ENCODE results near the gene HS3ST5. TPM values are rescaled to one million over a fixed set of nuclear protein-coding genes. Genes with fewer than 3 reads are reported as not detected.

HS3ST5 gene
- total RNA-seq, 1 experiment from 2014 or later: 14.4 TPM

DNA sequence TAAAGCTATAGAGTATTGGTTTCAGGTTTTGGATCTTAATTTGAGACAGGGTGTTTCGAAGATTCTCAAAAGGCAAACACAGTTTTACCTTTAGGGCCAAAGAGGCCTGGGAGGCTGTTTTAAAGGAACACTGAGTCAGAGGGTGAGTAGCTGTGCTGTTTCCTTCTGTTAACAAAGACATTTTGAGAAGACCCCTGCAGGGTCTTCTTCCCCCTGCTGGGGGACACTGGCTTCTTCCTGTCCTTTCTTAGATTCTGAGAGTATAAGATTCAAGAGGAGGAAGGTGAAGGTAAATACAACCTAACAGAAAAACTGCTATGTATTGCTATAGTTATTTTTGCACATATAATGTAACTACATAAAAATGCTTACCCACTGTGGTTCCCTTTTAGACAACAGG, 19.0 kb downstream of the HS3ST5 start:
- no peaks in the 10 kb centered on the region for H3K9me3 Mint-ChIP-seq
- H3K27me3 Mint-ChIP-seq (ENCODE audit: low read depth): no peaks in the 10 kb centered on the region
- H3K27ac Mint-ChIP-seq: peak overlapping the region; percentile 61 to 78 (median 65); a peak in 5 of 7 replicates
- no peak overlapping the region for H2BK120ac ChIP-seq (ENCODE audit: low read depth, low read length, poor library complexity, severe bottlenecking)
- H3K79me1 ChIP-seq (ENCODE audit: insufficient read depth, low read depth, low read length, poor library complexity, severe bottlenecking): no peaks in the 10 kb centered on the region
- H3K14ac ChIP-seq (ENCODE audit: insufficient read depth, low read length): no peak overlapping the region
- H3K4ac ChIP-seq (ENCODE audit: low read depth, low read length): no peak overlapping the region
- no peak overlapping the region for H2BK12ac ChIP-seq (ENCODE audit: insufficient read length, low read depth, low read length)
- H3K4me2 ChIP-seq (ENCODE audit: insufficient read depth, insufficient read length, low read length): peak overlapping the region; percentile 25
- no peak overlapping the region for H3T11ph ChIP-seq (ENCODE audit: low read length)
- no peak overlapping the region for H3K18ac ChIP-seq (ENCODE audit: insufficient read length, low read depth, low read length)
- H3K56ac ChIP-seq (ENCODE audit: insufficient read length, low read depth, low read length): no peak overlapping the region
- H3K27ac ChIP-seq (ENCODE audit: insufficient read length, low read depth, low read length): no peak overlapping the region
- no peak overlapping the region for H4K91ac ChIP-seq (ENCODE audit: insufficient read length, low read depth, low read length)
- no peaks in the 10 kb centered on the region; the same call in 1 of the 2 replicates for H3K79me2 ChIP-seq (ENCODE audit: insufficient read depth, low read length)
- no peak for DNase-seq
- H4K20me1 ChIP-seq (ENCODE audit: control insufficient read depth, insufficient read depth, insufficient read length): no peaks in the 10 kb centered on the region
- H3K23ac ChIP-seq (ENCODE audit: insufficient read length, low read depth, low read length): no peak overlapping the region
- H4K8ac ChIP-seq (replicated peaks; ENCODE audit: insufficient read length, low read depth, low read length): no peak overlapping the region
- peaks cover 14% of the 10 kb centered on the region; the same call in 1 of the 2 replicates for H3K4me1 ChIP-seq (ENCODE audit: insufficient read depth, low read length)
- peaks cover 86 to 87% of the 10 kb centered on the region in 2 experiments for H3K4me1 Mint-ChIP-seq
- no peak overlapping the region for H2BK5ac ChIP-seq (ENCODE audit: insufficient read length, low read length)
- H2BK15ac ChIP-seq (ENCODE audit: low read depth, low read length): no peak overlapping the region
- H3K36me3 Mint-ChIP-seq (ENCODE audit: insufficient read depth in 1 of 3, low read depth in 3 of 3): peaks cover 0 to 13% (median 5%) of the 10 kb centered on the region in 3 experiments; a peak in 3 of 7 replicates
- no peaks in the 10 kb centered on the region for H3K23me2 ChIP-seq (ENCODE audit: insufficient read length, low read depth, low read length, poor library complexity, severe bottlenecking)
- WGBS (ENCODE audit: extremely low coverage, insufficient read length, low lambda C conversion rate): no CpG with 5 or more reads among the region's 1 CpG
- no peak overlapping the region for H2AK5ac ChIP-seq (ENCODE audit: insufficient read length, low read length)
- no peaks in the 10 kb centered on the region for H3K27me3 ChIP-seq (ENCODE audit: insufficient read depth, low read length)
- no peak overlapping the region for H2AFZ ChIP-seq (ENCODE audit: low read length)
- TF ChIP-seq, protein P1, sequence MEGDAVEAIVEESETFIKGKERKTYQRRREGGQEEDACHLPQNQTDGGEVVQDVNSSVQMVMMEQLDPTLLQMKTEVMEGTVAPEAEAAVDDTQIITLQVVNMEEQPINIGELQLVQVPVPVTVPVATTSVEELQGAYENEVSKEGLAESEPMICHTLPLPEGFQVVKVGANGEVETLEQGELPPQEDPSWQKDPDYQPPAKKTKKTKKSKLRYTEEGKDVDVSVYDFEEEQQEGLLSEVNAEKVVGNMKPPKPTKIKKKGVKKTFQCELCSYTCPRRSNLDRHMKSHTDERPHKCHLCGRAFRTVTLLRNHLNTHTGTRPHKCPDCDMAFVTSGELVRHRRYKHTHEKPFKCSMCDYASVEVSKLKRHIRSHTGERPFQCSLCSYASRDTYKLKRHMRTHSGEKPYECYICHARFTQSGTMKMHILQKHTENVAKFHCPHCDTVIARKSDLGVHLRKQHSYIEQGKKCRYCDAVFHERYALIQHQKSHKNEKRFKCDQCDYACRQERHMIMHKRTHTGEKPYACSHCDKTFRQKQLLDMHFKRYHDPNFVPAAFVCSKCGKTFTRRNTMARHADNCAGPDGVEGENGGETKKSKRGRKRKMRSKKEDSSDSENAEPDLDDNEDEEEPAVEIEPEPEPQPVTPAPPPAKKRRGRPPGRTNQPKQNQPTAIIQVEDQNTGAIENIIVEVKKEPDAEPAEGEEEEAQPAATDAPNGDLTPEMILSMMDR (conservative IDR thresholded peaks at IDR 0.05): peak; percentile 51
- H3K9ac ChIP-seq (ENCODE audit: extremely low read depth, insufficient read length, low read length): no peak overlapping the region
- H3K9me3 ChIP-seq (ENCODE audit: control insufficient read depth, low read depth, low read length): no peaks in the 10 kb centered on the region
- no peak overlapping the region for H3K4me3 Mint-ChIP-seq
- H4K5ac ChIP-seq (ENCODE audit: insufficient read length, low read depth, low read length): no peak overlapping the region
- no peak overlapping the region for H2BK20ac ChIP-seq (ENCODE audit: low read depth, low read length, poor library complexity, severe bottlenecking)
